Body of pancreas (tissue), 4 donors: Measurements from ENCODE around the gene ZNF808. TPM values are rescaled to one million over a fixed set of nuclear protein-coding genes. Genes with fewer than 3 reads are reported as not detected.
A peak's percentile ranks its signal among the peaks of the same experiment; 100 is the strongest.
"Not testable (repeated sequence)": the region's sequence is repeated elsewhere in the genome, so short reads cannot be mapped to it uniquely, and the experiment has no call there.

Experiments used
- ATAC-seq: fragments of 150-250 bp; one replicate; pipeline ENCODE4 v1.9.1; 2016
- DNase-seq, 4 donors: peaks; one replicate each; pipeline ENCODE4 v3.0.0-alpha.2; 2019
- H3K27ac ChIP-seq, 4 donors: fragments of 200-600 bp; sonication (generic); 1 replicate in 3 of 4; 2 replicates in 1 of 4; pipeline versions ENCODE4 v1.5.1 to v1.6.1; 2016 to 2019; ENCODE audit warnings: mild to moderate bottlenecking in 1 of 4, mixed read lengths in 1 of 4, moderate library complexity in 1 of 4
- H3K27me3 ChIP-seq, 2 donors: fragments of 200-600 bp; sonication (generic); one replicate each; pipeline ENCODE4 v1.6.0; 2016; ENCODE audit warnings: mild to moderate bottlenecking in 1 of 2
- H3K36me3 ChIP-seq, 2 donors: fragments of 200-600 bp; sonication (generic); replicated peaks in 1 of 2; 2 replicates each; pipeline ENCODE4 v1.5.1; 2016; ENCODE audit warnings: low read depth in 2 of 2; ENCODE audit not compliant: insufficient read depth in 1 of 2
- H3K4me1 ChIP-seq: fragments of 200-600 bp; sonication (generic); one replicate; pipeline ENCODE4 v1.6.0; 2016
- H3K4me3 ChIP-seq, 2 donors: fragments of 200-600 bp; sonication (generic); 1 replicate in 1 of 2; 2 replicates in 1 of 2; pipeline ENCODE4 v1.5.1; 2016 to 2019
- H3K9me3 ChIP-seq, 3 donors: fragments of 200-600 bp; sonication (generic); 1 replicate in 2 of 3; 2 replicates in 1 of 3; pipeline ENCODE4 v1.5.1; 2016
- POLR2A ChIP-seq, 3 donors: fragments of 450-650 bp; IDR thresholded peaks; one replicate each; pipeline ENCODE4 v1.6.1; 2016; ENCODE audit warnings: antibody characterized with exemption in 3 of 3, mild to moderate bottlenecking in 2 of 3
- WGBS, 2 donors: methylation state at CpG; one replicate each; pipeline ENCODE4 v1.1.5; 2017; 5-methylcytosine and 5-hydroxymethylcytosine counted together
- intact Hi-C: fragments of 100-400 bp; cut with DNase I; formaldehyde crosslinking; loops from one replicate; pipeline ENCODE4 v1.15.1; 2023
- total RNA-seq, 2 donors: library from RNA; depleted of rRNA; stranded (reverse); fragments of >200 nt; gene quantifications; one replicate each; pipeline ENCODE4 v1.1.0, GENCODE V29; 2016
- TF ChIP-seq, protein P1 (sequence below), 7 experiments: fragments of 450-650 bp in 4 of 7; fragments of 200-600 bp in 3 of 7; sonication (generic) in 3 of 7; IDR thresholded peaks; one replicate each; pipeline ENCODE4 v1.5.1; 2016 to 2019; ENCODE audit warnings: antibody characterized with exemption in 7 of 7

The ZNF808 gene
- total RNA-seq, 2 donors from 2014 or later = 9.3 to 10.9 TPM

DNA sequence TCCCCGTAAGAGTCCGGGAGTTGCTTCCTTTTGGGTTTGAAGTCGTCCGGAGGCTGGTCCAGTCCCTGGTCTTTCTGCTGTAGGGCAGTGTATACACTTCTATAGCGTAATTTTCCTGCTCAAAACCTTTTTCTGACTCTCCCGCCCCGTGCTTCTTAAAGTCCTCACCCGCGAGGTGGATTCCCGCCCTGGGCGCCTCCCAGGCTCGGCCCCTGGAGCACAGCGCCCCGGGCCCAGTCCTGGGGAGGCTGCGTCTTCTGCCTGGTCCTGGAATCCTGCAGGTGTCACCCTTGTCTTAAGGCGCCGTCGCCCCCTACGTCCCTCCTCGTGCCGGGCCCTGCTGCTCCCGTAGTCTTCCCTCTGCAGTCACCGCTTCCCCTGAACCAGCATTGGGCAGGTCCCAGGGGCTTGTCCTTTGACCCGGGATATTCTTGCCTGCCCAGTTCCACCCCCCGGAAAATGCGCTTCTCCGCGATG is 34.4 kb upstream of the ZNF808 start:
- Histone ChIP-seq H3K27me3 (no peaks in the 10 kb centered on the region), H3K36me3 (no peaks in the 10 kb centered on the region), H3K4me1 (no peaks in the 10 kb centered on the region), H3K9me3 (peaks cover 0 to 30% (median 0%) of the 10 kb centered on the region in 3 donors), H3K4me3 (no peak overlapping the region), H3K27ac (no peak overlapping the region)
- ATAC-seq = no peak
- DNase-seq = peak in 2 of 4 donors; percentile 1 to 5
- TF ChIP-seq, protein P1, sequence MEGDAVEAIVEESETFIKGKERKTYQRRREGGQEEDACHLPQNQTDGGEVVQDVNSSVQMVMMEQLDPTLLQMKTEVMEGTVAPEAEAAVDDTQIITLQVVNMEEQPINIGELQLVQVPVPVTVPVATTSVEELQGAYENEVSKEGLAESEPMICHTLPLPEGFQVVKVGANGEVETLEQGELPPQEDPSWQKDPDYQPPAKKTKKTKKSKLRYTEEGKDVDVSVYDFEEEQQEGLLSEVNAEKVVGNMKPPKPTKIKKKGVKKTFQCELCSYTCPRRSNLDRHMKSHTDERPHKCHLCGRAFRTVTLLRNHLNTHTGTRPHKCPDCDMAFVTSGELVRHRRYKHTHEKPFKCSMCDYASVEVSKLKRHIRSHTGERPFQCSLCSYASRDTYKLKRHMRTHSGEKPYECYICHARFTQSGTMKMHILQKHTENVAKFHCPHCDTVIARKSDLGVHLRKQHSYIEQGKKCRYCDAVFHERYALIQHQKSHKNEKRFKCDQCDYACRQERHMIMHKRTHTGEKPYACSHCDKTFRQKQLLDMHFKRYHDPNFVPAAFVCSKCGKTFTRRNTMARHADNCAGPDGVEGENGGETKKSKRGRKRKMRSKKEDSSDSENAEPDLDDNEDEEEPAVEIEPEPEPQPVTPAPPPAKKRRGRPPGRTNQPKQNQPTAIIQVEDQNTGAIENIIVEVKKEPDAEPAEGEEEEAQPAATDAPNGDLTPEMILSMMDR (IDR thresholded peaks at IDR 0.05) = no peak
- TF ChIP-seq POLR2A (IDR thresholded peaks at IDR 0.05) = no peak
- intact Hi-C loops = no loop called here
- WGBS, 2 donors = 7 to 10% methylated on average over 26 to 28 of the region's 28 CpGs

DNA sequence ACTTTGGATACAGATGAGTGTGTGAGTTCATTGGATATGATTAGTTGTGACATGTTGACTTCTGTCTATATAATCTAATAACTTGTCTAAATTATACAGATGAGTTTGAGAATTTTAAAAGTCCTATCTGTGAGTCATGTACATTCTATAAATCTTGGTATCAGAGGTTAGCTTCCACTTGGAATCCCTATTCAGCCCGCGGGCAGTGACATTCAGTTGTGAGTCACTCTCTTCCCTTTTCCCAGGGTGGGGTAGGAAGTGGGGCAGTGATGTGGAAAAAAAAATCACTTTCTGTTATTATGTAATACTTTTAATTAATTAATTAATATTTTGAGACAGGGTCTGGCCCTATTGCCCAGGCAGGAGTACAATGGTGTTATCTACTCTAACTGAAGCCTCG is 33.0 kb upstream of the ZNF808 start:
- 90 to 93% methylated on average over 3 of the region's 3 CpGs for WGBS, 2 donors
- TF ChIP-seq POLR2A (IDR thresholded peaks at IDR 0.05) = no peak
- TF ChIP-seq, protein P1 (IDR thresholded peaks at IDR 0.05) = no peak
- peaks cover 0 to 21% (median 0%) of the 10 kb centered on the region in 3 donors for H3K9me3 ChIP-seq

GRCh38 chr19:52498571-52498970 is 28.9 kb upstream of the ZNF808 start:
- Histone ChIP-seq H3K27ac (no peak overlapping the region), H3K36me3 (no peaks in the 10 kb centered on the region), H3K27me3 (no peaks in the 10 kb centered on the region), H3K4me3 (no peak overlapping the region), H3K9me3 (peaks cover 0 to 13% (median 0%) of the 10 kb centered on the region in 3 donors), H3K4me1 (no peaks in the 10 kb centered on the region)
- no peak for ATAC-seq
- intact Hi-C loops = no loop called here
- TF ChIP-seq POLR2A (IDR thresholded peaks at IDR 0.05) = no peak
- TF ChIP-seq, protein P1 (IDR thresholded peaks at IDR 0.05) = no peak
- 82 to 93% methylated on average over 8 of the region's 8 CpGs for WGBS, 2 donors
- no peak for DNase-seq

More for the DNA sequence above, 33.0 kb upstream of the ZNF808 start:
- H3K4me3 ChIP-seq = no peak overlapping the region
- H3K27ac ChIP-seq = no peak overlapping the region
- H3K4me1 ChIP-seq = no peaks in the 10 kb centered on the region
- intact Hi-C loops = no loop called here
- H3K27me3 ChIP-seq = no peaks in the 10 kb centered on the region
- DNase-seq (no peak), ATAC-seq (no peak)
- H3K36me3 ChIP-seq = no peaks in the 10 kb centered on the region

DNA sequence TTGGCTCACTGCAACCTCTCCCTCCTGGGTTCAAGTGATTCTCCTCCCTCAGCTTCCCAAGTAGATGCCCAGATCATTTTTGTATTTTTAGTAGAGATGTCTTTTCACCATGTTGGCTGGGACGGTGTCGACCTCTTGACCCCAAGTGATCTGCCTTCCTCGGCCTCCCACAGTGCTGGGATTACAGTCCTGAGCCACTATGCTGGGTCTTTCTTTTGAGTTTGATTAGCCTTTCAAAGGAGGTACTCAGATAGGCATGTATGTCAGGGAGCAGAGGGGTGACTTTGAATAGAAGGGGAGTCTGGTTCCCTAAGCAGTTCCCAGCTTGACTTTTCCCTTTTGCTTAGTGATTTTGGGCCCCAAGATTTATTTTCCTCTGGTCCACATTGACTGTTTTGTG is 27.0 kb upstream of the ZNF808 start:
- ATAC-seq, H3K4me1 ChIP-seq, H3K27me3 ChIP-seq, H3K9me3 ChIP-seq, intact Hi-C loops, H3K4me3 ChIP-seq, H3K27ac ChIP-seq, H3K36me3 ChIP-seq, DNase-seq: not testable (repeated sequence)
- WGBS, 2 donors = 22 to 24% methylated on average over 3 of the region's 3 CpGs

DNA sequence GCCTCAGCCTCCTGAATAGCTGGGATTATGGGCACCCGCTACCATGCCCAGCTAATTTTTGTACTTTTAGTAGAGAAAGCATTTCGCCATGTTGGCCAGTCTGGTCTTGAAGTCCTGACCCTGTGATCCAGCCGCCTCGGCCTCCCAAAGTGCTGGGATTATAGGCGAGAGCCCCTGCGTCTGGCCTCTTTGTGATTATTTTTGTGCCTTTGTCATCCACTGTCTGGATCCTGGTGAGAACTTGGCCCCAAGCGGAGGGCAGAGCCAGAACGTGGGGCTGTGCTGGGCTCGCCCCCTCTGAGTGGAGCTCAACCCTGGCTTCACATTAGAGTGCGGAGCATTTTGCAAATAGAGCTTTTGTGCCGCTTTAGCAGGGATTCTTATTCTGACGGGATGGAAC is 26.5 kb upstream of the ZNF808 start:
- H3K9me3 ChIP-seq, H3K4me3 ChIP-seq, H3K4me1 ChIP-seq, H3K36me3 ChIP-seq, H3K27me3 ChIP-seq, H3K27ac ChIP-seq, DNase-seq, ATAC-seq, intact Hi-C loops: not testable (repeated sequence)
- WGBS, 2 donors = 79 to 93% methylated on average over 6 to 12 of the region's 12 CpGs

DNA sequence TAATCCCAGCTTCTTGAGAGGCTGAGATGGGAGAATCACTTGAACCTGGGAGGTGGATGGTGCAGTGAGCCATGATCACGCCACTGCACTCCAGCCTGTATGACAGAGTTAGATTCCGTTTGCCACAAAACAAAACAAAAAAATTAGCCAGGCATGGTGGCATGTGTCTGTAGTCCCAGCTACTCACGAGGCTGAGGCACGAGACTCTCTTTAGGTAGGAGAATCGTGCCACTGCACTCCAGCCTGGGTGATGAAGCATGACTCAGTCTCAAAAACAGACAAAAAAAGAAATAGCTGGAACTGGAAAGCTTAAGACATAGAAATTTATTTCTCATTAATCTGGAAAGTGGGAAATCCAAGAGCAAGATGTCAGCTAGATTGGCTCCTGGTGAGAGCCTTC is 20.2 kb upstream of the ZNF808 start:
- 85 to 89% methylated on average over 5 of the region's 5 CpGs for WGBS, 2 donors
- intact Hi-C loops = no loop called here
- Histone ChIP-seq H3K36me3 (no peaks in the 10 kb centered on the region), H3K9me3 (no peaks in the 10 kb centered on the region), H3K27ac (no peak overlapping the region), H3K4me1 (no peaks in the 10 kb centered on the region), H3K4me3 (no peak overlapping the region), H3K27me3 (no peaks in the 10 kb centered on the region)
- TF ChIP-seq, protein P1 (IDR thresholded peaks at IDR 0.05) = no peak
- TF ChIP-seq POLR2A (IDR thresholded peaks at IDR 0.05) = no peak
- DNase-seq (no peak), ATAC-seq (no peak)
